C4-2B (cell line): ENCODE data around the gene LRRC4C.

Source experiments
- CTCF ChIP-seq: fragments of 450-650 bp; conservative IDR thresholded peaks from 2 replicates; pipeline ENCODE4 v1.5.1; 2017; ENCODE audit warnings: mild to moderate bottlenecking
- ZFX ChIP-seq: fragments of 450-650 bp; IDR thresholded peaks from 2 replicates; pipeline ENCODE4 v1.6.1; 2017

- TF ChIP-seq CTCF (no peak), ZFX (no peak)
Measured at GRCh38 chr11:41483956-41484355, 24.5 kb upstream of the LRRC4C start.
